ENCODE measurements around the gene SLC25A38.
"Not testable (repeated sequence)": the region's sequence is repeated elsewhere in the genome, so short reads cannot be mapped to it uniquely, and the experiment has no call there.

The SLC25A38 gene

DNA sequence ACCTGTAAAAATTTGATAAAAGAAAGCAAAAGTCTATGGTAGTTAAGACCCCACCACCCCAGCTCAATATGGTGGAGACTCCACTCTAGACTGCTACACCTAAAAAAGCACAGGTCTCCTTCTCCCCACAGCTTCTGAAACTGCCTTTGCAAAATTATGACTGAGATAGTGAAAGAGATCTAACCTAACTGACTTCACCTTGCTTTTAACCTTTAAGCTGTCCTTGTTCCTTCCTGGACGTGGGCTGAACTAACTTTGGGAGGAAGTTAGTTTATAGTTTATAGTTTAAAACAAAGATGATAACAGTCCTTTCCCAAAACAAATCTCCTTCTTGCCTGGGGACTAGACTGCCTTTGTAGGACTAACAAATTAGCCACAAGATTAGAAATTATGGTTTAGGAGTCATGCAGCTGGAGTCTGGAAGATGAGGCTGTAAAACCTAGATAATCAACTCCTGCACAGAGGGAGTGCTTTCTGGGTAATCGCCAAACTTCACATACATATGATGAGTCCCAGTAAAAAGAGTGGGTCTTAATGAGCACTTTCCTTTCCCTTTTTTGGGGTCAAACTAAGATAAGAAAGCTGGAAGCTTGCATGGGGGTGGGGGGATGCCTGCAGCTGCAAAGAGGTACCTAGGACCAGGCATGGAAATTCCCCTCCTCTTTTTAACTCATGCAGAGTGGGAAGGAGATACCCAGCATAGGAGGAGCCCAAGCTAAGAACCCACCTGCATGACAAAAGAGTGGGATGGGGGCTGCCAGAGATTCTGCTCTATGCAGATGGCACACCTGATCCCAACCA is 36.2 kb upstream of the SLC25A38 start:
- TF ChIP-seq BACH2 (CRISPR knock-in tag; IDR thresholded peaks at IDR 0.05; ENCODE audit: borderline replicate concordance) (no peak), CSRNP3 (CRISPR knock-in tag; IDR thresholded peaks at IDR 0.05) (no peak), ZFP3 (CRISPR knock-in tag; IDR thresholded peaks at IDR 0.05) (no peak), ARNTL (CRISPR knock-in tag; IDR thresholded peaks at IDR 0.05; ENCODE audit: borderline replicate concordance, low read depth) (no peak), PPARA (CRISPR knock-in tag; IDR thresholded peaks at IDR 0.05; ENCODE audit: borderline replicate concordance) (no peak), GLIS3 (CRISPR knock-in tag; IDR thresholded peaks at IDR 0.05) (no peak), ZC3H10 (CRISPR knock-in tag; IDR thresholded peaks at IDR 0.05) (no peak)
- TF ChIP-seq, protein P1, sequence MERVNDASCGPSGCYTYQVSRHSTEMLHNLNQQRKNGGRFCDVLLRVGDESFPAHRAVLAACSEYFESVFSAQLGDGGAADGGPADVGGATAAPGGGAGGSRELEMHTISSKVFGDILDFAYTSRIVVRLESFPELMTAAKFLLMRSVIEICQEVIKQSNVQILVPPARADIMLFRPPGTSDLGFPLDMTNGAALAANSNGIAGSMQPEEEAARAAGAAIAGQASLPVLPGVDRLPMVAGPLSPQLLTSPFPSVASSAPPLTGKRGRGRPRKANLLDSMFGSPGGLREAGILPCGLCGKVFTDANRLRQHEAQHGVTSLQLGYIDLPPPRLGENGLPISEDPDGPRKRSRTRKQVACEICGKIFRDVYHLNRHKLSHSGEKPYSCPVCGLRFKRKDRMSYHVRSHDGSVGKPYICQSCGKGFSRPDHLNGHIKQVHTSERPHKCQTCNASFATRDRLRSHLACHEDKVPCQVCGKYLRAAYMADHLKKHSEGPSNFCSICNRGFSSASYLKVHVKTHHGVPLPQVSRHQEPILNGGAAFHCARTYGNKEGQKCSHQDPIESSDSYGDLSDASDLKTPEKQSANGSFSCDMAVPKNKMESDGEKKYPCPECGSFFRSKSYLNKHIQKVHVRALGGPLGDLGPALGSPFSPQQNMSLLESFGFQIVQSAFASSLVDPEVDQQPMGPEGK (CRISPR knock-in tag; IDR thresholded peaks at IDR 0.05; ENCODE audit: borderline replicate concordance), result no peak
- ATAC-seq, result no peak

GRCh38 chr3:39347586-39347876 is 35.6 kb upstream of the SLC25A38 start:
- ATAC-seq, result no peak
- TF ChIP-seq ARNTL (CRISPR knock-in tag; IDR thresholded peaks at IDR 0.05; ENCODE audit: borderline replicate concordance, low read depth), result no peak
- TF ChIP-seq ZNF565 (CRISPR knock-in tag; conservative IDR thresholded peaks at IDR 0.05; ENCODE audit: low read depth), result no peak
- TF ChIP-seq ZFP3 (CRISPR knock-in tag; IDR thresholded peaks at IDR 0.05), result no peak
- TF ChIP-seq TOX (CRISPR knock-in tag; IDR thresholded peaks at IDR 0.05; ENCODE audit: borderline replicate concordance), result no peak
- no peak for TF ChIP-seq ISL1 (CRISPR knock-in tag; IDR thresholded peaks at IDR 0.05)
- TF ChIP-seq ZNF70 (CRISPR knock-in tag; IDR thresholded peaks at IDR 0.05), result no peak
- no peak for TF ChIP-seq ESRRG (CRISPR knock-in tag; IDR thresholded peaks at IDR 0.05)
- TF ChIP-seq SNAI2 (CRISPR knock-in tag; IDR thresholded peaks at IDR 0.05), result no peak
- TF ChIP-seq TCF4 (CRISPR knock-in tag; IDR thresholded peaks at IDR 0.05; ENCODE audit: borderline replicate concordance), result no peak
- TF ChIP-seq, protein P1 (CRISPR knock-in tag; IDR thresholded peaks at IDR 0.05; ENCODE audit: borderline replicate concordance), result no peak
- TF ChIP-seq, protein P2, sequence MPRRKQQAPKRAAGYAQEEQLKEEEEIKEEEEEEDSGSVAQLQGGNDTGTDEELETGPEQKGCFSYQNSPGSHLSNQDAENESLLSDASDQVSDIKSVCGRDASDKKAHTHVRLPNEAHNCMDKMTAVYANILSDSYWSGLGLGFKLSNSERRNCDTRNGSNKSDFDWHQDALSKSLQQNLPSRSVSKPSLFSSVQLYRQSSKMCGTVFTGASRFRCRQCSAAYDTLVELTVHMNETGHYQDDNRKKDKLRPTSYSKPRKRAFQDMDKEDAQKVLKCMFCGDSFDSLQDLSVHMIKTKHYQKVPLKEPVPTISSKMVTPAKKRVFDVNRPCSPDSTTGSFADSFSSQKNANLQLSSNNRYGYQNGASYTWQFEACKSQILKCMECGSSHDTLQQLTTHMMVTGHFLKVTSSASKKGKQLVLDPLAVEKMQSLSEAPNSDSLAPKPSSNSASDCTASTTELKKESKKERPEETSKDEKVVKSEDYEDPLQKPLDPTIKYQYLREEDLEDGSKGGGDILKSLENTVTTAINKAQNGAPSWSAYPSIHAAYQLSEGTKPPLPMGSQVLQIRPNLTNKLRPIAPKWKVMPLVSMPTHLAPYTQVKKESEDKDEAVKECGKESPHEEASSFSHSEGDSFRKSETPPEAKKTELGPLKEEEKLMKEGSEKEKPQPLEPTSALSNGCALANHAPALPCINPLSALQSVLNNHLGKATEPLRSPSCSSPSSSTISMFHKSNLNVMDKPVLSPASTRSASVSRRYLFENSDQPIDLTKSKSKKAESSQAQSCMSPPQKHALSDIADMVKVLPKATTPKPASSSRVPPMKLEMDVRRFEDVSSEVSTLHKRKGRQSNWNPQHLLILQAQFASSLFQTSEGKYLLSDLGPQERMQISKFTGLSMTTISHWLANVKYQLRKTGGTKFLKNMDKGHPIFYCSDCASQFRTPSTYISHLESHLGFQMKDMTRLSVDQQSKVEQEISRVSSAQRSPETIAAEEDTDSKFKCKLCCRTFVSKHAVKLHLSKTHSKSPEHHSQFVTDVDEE (CRISPR knock-in tag; IDR thresholded peaks at IDR 0.05), result no peak
- no peak for TF ChIP-seq GLIS3 (CRISPR knock-in tag; IDR thresholded peaks at IDR 0.05)
- no peak for TF ChIP-seq BACH2 (CRISPR knock-in tag; IDR thresholded peaks at IDR 0.05; ENCODE audit: borderline replicate concordance)
- TF ChIP-seq ZC3H10 (CRISPR knock-in tag; IDR thresholded peaks at IDR 0.05), result no peak
- no peak for TF ChIP-seq OSR1 (CRISPR knock-in tag; IDR thresholded peaks at IDR 0.05)

DNA sequence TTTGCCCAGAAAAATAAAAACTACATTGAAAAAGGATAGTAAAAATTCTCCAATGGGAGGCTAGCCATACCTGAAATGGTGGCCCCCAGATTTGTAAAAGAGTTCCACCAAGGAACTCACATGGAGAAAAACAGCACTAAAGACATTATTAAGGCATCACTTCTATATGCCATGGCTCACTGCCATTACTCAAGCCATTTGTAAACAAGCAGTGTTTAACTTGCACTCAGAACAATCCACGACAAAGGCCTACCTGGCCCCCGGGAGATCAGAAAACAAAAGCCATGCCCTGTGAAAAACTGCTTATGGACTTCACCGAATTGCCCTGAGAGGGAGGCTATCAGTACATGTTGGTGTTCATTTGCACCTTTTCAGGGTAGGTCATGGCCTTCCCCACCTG is 34.1 kb upstream of the SLC25A38 start:
- no peak for TF ChIP-seq TCF4 (CRISPR knock-in tag; IDR thresholded peaks at IDR 0.05; ENCODE audit: borderline replicate concordance)
- ATAC-seq, result no peak

GRCh38 chr3:39350714-39351113 is 32.5 kb upstream of the SLC25A38 start:
- ATAC-seq, result no peak
- no peak for TF ChIP-seq RARB (CRISPR knock-in tag; IDR thresholded peaks at IDR 0.05)
- no peak for TF ChIP-seq SNAI2 (CRISPR knock-in tag; IDR thresholded peaks at IDR 0.05)
- no peak for TF ChIP-seq ESRRG (CRISPR knock-in tag; IDR thresholded peaks at IDR 0.05)
- TF ChIP-seq, protein P1 (CRISPR knock-in tag; IDR thresholded peaks at IDR 0.05; ENCODE audit: borderline replicate concordance), result no peak
- TF ChIP-seq ZNF8 (CRISPR knock-in tag; IDR thresholded peaks at IDR 0.05), result no peak
- no peak for TF ChIP-seq TCF4 (CRISPR knock-in tag; IDR thresholded peaks at IDR 0.05; ENCODE audit: borderline replicate concordance)
- TF ChIP-seq CSDC2 (CRISPR knock-in tag; IDR thresholded peaks at IDR 0.05), result no peak
- TF ChIP-seq, protein P3, sequence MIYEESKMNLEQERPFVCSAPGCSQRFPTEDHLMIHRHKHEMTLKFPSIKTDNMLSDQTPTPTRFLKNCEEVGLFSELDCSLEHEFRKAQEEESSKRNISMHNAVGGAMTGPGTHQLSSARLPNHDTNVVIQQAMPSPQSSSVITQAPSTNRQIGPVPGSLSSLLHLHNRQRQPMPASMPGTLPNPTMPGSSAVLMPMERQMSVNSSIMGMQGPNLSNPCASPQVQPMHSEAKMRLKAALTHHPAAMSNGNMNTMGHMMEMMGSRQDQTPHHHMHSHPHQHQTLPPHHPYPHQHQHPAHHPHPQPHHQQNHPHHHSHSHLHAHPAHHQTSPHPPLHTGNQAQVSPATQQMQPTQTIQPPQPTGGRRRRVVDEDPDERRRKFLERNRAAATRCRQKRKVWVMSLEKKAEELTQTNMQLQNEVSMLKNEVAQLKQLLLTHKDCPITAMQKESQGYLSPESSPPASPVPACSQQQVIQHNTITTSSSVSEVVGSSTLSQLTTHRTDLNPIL (CRISPR knock-in tag; IDR thresholded peaks at IDR 0.05; ENCODE audit: low read depth), result no peak
- TF ChIP-seq ZC3H10 (CRISPR knock-in tag; IDR thresholded peaks at IDR 0.05), result no peak
- no peak for TF ChIP-seq PPARA (CRISPR knock-in tag; IDR thresholded peaks at IDR 0.05; ENCODE audit: borderline replicate concordance)
- no peak for TF ChIP-seq ZNF565 (CRISPR knock-in tag; conservative IDR thresholded peaks at IDR 0.05; ENCODE audit: low read depth)

DNA sequence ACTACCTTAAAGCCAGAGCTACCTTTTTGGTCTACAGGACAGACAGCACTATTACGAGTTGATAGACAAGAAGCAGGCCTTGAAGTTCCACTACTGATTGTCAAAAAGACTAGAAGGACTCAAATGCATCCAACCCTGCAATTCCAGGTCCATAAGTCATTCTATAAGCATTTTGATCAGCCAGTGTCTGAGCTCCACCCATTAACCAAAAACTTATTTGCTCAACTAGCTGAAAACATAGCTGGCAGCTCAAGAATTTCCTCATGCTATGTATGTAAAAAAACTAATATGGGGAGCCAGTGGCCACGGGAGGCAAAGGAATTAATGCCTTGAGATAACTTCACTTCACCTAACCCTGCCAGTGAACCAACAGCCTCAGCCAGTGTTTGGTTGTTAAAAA is 32.0 kb upstream of the SLC25A38 start:
- not testable (repeated sequence) for ATAC-seq

All from SK-N-SH treated with all-trans-retinoic acid at 6 μM for 48 hours (cell line).